Measurements from ENCODE around the gene NPAS2. TPM values are rescaled to one million over a fixed set of nuclear protein-coding genes. Genes with fewer than 3 reads are reported as not detected.

The NPAS2 gene
- total RNA-seq, 1 donor = 8.7 TPM

GRCh38 chr2:100831158-100831750 is 11.3 kb downstream of the NPAS2 start:
- Histone ChIP-seq H3K4me2 (ENCODE audit: insufficient read depth, low read length) (no peak overlapping the region), H3K79me2 (ENCODE audit: insufficient read depth, low read length) (peaks cover 13% of the 10 kb centered on the region), H3K27me3 (ENCODE audit: insufficient read depth, low read length) (peaks cover 3% of the 10 kb centered on the region), H4K20me1 (ENCODE audit: insufficient read depth, low read length) (no peaks in the 10 kb centered on the region), H3K36me3 (ENCODE audit: insufficient read depth, low read length) (no peaks in the 10 kb centered on the region), H3K4me3 (ENCODE audit: insufficient read depth, low read length) (no peak overlapping the region), H2AFZ (ENCODE audit: low read length) (no peak overlapping the region), H3K4me1 (ENCODE audit: insufficient read depth, low read length) (peaks cover 17% of the 10 kb centered on the region), H3K27ac (ENCODE audit: low read depth, low read length) (no peak overlapping the region), H3K9me3 (ENCODE audit: low read depth, low read length) (no peaks in the 10 kb centered on the region)
- DNase-seq (ENCODE audit: insufficient read length, low spot score, missing footprints) = no peak
- no peak for TF ChIP-seq CTCF (IDR thresholded peaks at IDR 0.05; ENCODE audit: extremely low read depth, low read depth, low read length)

GRCh38 chr2:100831831-100832230 is 11.9 kb downstream of the NPAS2 start:
- Histone ChIP-seq H3K36me3 (ENCODE audit: insufficient read depth, low read length) (no peaks in the 10 kb centered on the region), H3K4me2 (ENCODE audit: insufficient read depth, low read length) (no peak overlapping the region), H3K27me3 (ENCODE audit: insufficient read depth, low read length) (peaks cover 3% of the 10 kb centered on the region), H4K20me1 (ENCODE audit: insufficient read depth, low read length) (no peaks in the 10 kb centered on the region), H3K4me3 (ENCODE audit: insufficient read depth, low read length) (no peak overlapping the region), H3K27ac (ENCODE audit: low read depth, low read length) (no peak overlapping the region), H3K79me2 (ENCODE audit: insufficient read depth, low read length) (peaks cover 15% of the 10 kb centered on the region), H3K4me1 (ENCODE audit: insufficient read depth, low read length) (peaks cover 17% of the 10 kb centered on the region), H3K9me3 (ENCODE audit: low read depth, low read length) (no peaks in the 10 kb centered on the region), H2AFZ (ENCODE audit: low read length) (no peak overlapping the region)
- no peak for DNase-seq (ENCODE audit: insufficient read length, low spot score, missing footprints)
- TF ChIP-seq CTCF (IDR thresholded peaks at IDR 0.05; ENCODE audit: extremely low read depth, low read depth, low read length) = no peak

GRCh38 chr2:100832885-100833284 is 12.9 kb downstream of the NPAS2 start:
- no peak overlapping the region for H3K27ac ChIP-seq (ENCODE audit: low read depth, low read length)
- H3K27me3 ChIP-seq (ENCODE audit: insufficient read depth, low read length) = peaks cover 3% of the 10 kb centered on the region
- TF ChIP-seq CTCF (IDR thresholded peaks at IDR 0.05; ENCODE audit: extremely low read depth, low read depth, low read length) = no peak
- H3K4me2 ChIP-seq (ENCODE audit: insufficient read depth, low read length) = no peak overlapping the region
- peaks cover 13% of the 10 kb centered on the region for H3K79me2 ChIP-seq (ENCODE audit: insufficient read depth, low read length)
- peak; percentile 79 for DNase-seq (ENCODE audit: insufficient read length, low spot score, missing footprints)
- no peaks in the 10 kb centered on the region for H3K36me3 ChIP-seq (ENCODE audit: insufficient read depth, low read length)
- H3K9me3 ChIP-seq (ENCODE audit: low read depth, low read length) = no peaks in the 10 kb centered on the region
- no peak overlapping the region for H3K4me3 ChIP-seq (ENCODE audit: insufficient read depth, low read length)
- H3K4me1 ChIP-seq (ENCODE audit: insufficient read depth, low read length) = peaks cover 17% of the 10 kb centered on the region
- H2AFZ ChIP-seq (ENCODE audit: low read length) = peak overlapping the region; percentile 31
- H4K20me1 ChIP-seq (ENCODE audit: insufficient read depth, low read length) = no peaks in the 10 kb centered on the region

- no peaks in the 10 kb centered on the region for H3K9me3 ChIP-seq (ENCODE audit: low read depth, low read length)
- no peaks in the 10 kb centered on the region for H4K20me1 ChIP-seq (ENCODE audit: insufficient read depth, low read length)
Measured at GRCh38 chr2:100833331-100833730, 13.4 kb downstream of the NPAS2 start.

More at GRCh38 chr2:100833331-100833730, 13.4 kb downstream of the NPAS2 start:
- H3K4me3 ChIP-seq (ENCODE audit: insufficient read depth, low read length) = no peak overlapping the region
- no peak overlapping the region for H3K4me2 ChIP-seq (ENCODE audit: insufficient read depth, low read length)
- H3K36me3 ChIP-seq (ENCODE audit: insufficient read depth, low read length) = no peaks in the 10 kb centered on the region
- H3K27me3 ChIP-seq (ENCODE audit: insufficient read depth, low read length) = peaks cover 3% of the 10 kb centered on the region
- H2AFZ ChIP-seq (ENCODE audit: low read length) = no peak overlapping the region
- peaks cover 17% of the 10 kb centered on the region for H3K4me1 ChIP-seq (ENCODE audit: insufficient read depth, low read length)
- DNase-seq (ENCODE audit: insufficient read length, low spot score, missing footprints) = no peak
- peaks cover 10% of the 10 kb centered on the region for H3K79me2 ChIP-seq (ENCODE audit: insufficient read depth, low read length)
- TF ChIP-seq CTCF (IDR thresholded peaks at IDR 0.05; ENCODE audit: extremely low read depth, low read depth, low read length) = no peak
- no peak overlapping the region for H3K27ac ChIP-seq (ENCODE audit: low read depth, low read length)

All from osteoblast (primary cell).